ENCODE results near the gene ADCY4. TPM values are rescaled to one million over a fixed set of nuclear protein-coding genes. Genes with fewer than 3 reads are reported as not detected.

ADCY4 gene
- total and polyA plus RNA-seq, 2 of the 13 experiments (the other 11 are each of a cell fraction or from before 2014, with no cell fraction given) = 0.03 TPM; not detected in 1

- TF ChIP-seq ZFP36L1 (CRISPR knock-in tag; IDR thresholded peaks at IDR 0.05) = peak; percentile 97
- TF ChIP-seq THAP7 (CRISPR knock-in tag; IDR thresholded peaks at IDR 0.05) = peak; percentile 96
- peak; percentile 77; the same call in 1 of the 2 replicates for TF ChIP-seq ETV5 (CRISPR knock-in tag; IDR thresholded peaks at IDR 0.05; ENCODE audit: borderline replicate concordance)
- no peak for TF ChIP-seq FOXO4 (CRISPR knock-in tag; conservative IDR thresholded peaks at IDR 0.05)
- peak; percentile 81; the same call in 1 of the 2 replicates for TF ChIP-seq SMAD9 (CRISPR knock-in tag; IDR thresholded peaks at IDR 0.05)
- no peak; the same call in 1 of the 2 replicates for TF ChIP-seq DPF2 (CRISPR knock-in tag; IDR thresholded peaks at IDR 0.05; ENCODE audit: borderline replicate concordance, low read depth)
- peak; percentile 71 for TF ChIP-seq RARA (CRISPR knock-in tag; IDR thresholded peaks at IDR 0.05)
- TF ChIP-seq ZNF577 (CRISPR knock-in tag; IDR thresholded peaks at IDR 0.05; ENCODE audit: borderline replicate concordance, low read depth) = no peak
- no peak for TF ChIP-seq GABPA (IDR thresholded peaks at IDR 0.05; ENCODE audit: low read depth, low read length)
- no peak for TF ChIP-seq GABPA (CRISPR knock-in tag; IDR thresholded peaks at IDR 0.05; ENCODE audit: low read depth)
Measured at GRCh38 chr14:24299255-24300191, 35.3 kb downstream of the ADCY4 start, which contains the start of the genes DHRS1 and NOP9 (continued).

All from HepG2 (cell line).